Activated CD4-positive, alpha-beta T cell treated with anti-CD3 and anti-CD28 coated beads for 1 hour (primary cell): ENCODE data around the gene CIAO2B.
A peak's percentile ranks its signal among the peaks of the same experiment; 100 is the strongest.
"Not testable (repeated sequence)": the region's sequence is repeated elsewhere in the genome, so short reads cannot be mapped to it uniquely, and the experiment has no call there.

Experiments
- DNase-seq: peaks from one replicate; pipeline ENCODE4 v3.0.0-alpha.2; 2020

CIAO2B gene

GRCh38 chr16:66936889-66937554, 2.8 kb upstream of the CIAO2B start:
- DNase-seq: no peak

- DNase-seq: no peak
These were observed 2.3 kb upstream of the CIAO2B start for GRCh38 chr16:66936462-66936861.

DNA sequence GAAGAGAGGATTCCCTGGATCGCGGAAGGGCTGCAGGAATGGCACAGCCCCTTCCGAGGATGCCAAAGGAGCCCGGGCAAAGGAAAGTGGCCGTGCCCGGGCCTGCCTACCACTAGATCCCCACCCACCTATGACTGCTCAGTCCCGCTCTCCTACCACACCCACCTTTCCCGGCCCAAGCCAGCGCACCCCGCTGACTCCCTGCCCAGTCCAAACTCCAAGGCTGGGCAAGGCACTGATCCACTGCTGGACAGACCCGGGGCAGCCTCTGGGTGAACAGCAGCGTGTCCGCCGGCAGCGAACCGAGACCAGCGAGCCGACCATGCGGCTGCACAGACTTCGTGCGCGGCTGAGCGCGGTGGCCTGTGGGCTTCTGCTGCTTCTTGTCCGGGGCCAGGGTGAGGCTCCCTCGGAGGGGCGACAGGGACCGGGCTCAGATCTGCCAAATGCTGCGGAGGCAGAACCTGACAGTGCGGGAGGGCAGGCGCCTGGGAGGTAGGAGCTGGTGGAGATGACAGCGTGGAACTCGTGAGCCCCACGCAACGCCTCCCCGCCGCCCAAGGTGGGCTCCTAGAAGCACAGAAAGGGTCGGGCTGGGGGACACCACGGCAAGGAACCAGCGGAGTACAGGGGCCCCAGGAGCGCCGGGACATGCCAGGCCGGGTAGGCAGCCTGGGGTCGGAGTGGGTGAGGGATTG, 1.3 kb upstream of the CIAO2B start, which contains the start of gene CES2:
CES2 (plus strand) TSS at position 203 of the 698 bp plus-strand sequence; CDS start at position 323, 120 bp downstream.
- no peak for DNase-seq

- DNase-seq: not testable (repeated sequence)
These were observed 674 bp upstream of the CIAO2B start for GRCh38 chr16:66934839-66935313.

GRCh38 chr16:66933776-66934137, 445 bp downstream of the CIAO2B start:
- peak; percentile 50 for DNase-seq

DNA sequence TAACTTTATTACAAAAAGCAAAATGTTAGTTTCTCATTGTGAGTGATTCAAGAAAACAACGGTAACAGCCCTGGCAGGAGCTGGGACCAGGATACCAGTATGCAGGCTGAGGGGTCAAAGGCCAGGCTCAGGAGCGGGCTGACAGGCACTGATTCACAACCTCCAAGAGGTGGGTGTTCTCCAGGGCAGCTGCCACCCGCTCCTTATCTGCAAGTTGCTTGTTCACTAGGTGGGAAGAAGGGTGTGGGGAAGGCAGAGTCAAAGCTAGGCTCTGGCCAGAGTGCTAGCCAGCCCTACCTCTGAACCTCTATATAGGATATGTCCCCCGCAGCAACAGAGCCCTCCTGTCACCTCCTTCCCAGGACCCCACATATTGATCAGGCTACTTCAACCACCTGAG, 2.1 kb downstream of the CIAO2B start:
- DNase-seq: no peak

GRCh38 chr16:66931665-66932064, 2.5 kb downstream of the CIAO2B start:
- DNase-seq: no peak

- DNase-seq: no peak
These were observed 4.0 kb downstream of the CIAO2B start for GRCh38 chr16:66930189-66930588.

GRCh38 chr16:66928702-66929388, 5.4 kb downstream of the CIAO2B start:
- no peak for DNase-seq

DNA sequence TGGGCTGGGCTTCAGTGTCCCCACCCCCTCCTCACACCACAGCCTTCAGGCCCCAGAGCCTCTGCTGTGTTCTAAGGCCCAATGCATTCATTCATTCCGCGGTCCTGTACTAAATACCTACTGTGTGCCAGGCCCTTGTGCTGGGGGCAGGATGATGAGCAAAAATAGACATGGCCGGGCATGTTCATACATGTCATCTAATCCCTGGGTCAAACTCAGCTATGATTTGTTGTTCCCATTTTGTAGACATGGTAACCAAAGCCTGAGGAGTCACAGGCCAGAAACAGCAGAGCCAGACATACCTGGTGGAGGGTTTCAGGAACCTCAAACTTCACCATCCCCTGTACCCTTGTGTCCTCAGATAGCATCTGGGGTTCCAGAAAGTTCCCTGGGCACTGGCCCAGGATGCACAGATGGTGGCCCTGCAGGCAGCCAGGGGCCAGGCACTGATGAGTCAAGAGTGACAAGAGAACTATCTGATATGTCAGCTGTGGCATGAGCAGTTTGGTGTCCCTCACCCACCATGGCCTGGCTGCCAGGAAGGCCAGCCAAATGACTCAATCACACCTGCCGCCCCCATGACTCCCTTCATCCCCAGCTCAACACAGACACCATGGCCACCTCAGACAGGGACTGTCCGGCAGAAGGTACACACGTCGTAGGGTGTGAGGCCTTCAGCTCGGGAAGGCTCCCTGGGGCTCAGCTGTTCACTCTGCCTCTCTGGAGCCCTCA, 6.1 kb downstream of the CIAO2B start:
- DNase-seq: no peak

GRCh38 chr16:66926961-66927436, 7.2 kb downstream of the CIAO2B start:
- DNase-seq: no peak

DNA sequence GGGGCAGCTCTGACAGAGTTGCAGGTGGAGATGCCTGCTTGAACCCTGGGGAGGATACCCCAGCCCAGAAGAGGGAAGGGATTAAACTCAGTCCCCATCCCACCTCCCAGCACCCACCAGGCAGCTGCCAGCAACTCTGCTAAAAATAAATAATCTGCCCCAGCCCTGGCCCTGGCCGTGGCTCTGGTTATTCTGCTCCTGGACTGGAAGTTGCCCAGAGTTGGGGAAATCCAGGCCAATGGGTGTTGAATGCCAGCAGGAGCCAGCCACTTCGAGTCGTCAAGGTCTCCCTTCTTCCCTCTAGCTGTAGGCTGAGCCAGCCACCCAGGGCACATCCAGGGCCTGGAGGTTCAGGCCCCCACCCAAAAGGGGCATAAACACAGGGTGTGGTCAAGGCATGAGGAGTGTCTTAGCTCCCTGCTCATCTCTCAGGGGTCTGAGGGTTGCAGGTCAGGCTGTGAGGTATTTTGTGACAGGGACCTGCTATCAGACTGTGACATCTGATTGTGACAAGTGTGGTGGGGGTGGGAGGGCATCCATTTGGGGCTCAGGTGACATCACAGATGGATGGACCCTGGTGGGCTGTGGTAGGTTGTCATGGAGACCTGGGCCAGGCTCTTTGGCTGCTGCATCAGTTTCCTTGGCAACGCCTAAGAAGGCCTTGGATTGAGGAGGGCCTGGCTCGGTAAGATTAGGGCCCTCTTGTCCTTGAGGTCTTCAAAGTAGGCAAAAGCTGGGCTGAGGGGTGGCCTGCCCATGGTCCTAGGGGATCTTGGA, 7.8 kb downstream of the CIAO2B start:
- no peak for DNase-seq

- DNase-seq: no peak
These were observed 8.8 kb downstream of the CIAO2B start, which contains the start of gene RRAD for GRCh38 chr16:66925322-66925840. RRAD (minus strand) TSS chr16:66925535; CDS start chr16:66925179, 356 bp downstream.

DNA sequence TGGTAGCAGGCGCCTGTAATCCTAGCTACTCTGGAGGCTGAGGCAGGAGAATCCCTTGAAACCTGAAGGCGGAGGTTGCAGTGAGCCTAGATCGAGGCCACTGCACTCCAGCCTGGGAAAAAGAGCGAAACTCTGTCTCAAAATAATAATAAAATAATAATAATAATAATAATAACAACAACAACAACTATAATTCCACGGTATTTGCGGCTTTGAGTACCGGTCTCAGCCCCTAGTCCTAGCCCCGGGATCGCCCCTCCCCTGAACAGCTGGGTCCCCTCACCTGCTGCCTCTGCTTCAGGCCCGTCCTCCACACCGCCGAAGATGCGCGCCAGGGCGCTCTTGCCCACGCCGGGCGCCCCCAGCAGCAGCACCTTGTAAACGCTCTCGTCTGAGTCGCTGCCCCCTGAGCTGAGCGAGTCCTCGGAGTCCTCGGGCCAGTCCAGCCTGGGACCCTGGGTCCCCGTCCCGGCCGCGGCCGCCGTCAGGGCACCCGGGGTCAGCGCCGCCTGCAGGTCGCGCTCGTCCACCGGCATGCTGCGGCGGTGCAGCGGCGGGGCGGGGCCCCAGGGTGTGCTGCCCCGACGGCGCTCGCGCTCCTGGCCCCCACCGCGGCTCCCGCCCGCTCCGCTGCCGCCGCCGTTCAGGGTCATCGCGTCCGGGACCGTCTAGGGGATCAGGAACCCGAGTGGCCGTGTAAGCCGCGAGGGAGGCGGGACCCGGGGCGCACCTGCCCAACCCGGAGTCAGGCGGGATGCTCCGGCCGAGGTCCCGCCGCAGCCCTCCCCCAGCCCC, 9.5 kb downstream of the CIAO2B start:
- no peak for DNase-seq

- no peak for DNase-seq
These were observed 10.3 kb downstream of the CIAO2B start for GRCh38 chr16:66923866-66924265.

DNA sequence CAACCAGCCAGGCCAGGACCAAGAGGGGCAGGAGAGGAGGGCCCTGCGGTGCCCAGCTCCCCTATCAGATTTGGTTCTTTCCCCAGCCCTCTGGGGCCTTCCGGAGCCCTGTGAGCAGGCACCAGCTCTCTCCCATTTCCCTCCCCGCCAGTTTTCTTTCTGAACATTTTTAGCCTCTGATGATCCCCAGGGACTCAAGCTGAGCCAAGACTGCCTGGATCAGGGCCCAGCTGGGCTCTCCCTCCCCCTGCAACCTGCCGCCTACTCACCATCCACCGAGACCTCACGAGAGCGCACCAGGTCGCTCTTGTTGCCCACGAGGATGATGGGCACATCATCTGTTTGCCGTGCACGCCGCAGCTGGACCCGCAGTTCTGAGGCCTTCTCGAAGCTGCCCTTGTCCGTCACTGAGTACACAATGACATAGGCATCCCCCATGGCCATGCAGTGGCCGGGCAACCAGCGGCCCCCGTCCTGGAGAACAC, 10.9 kb downstream of the CIAO2B start:
- DNase-seq: no peak

GRCh38 chr16:66921729-66922450, 12.3 kb downstream of the CIAO2B start:
- DNase-seq: no peak

- no peak for DNase-seq
These were observed 13.1 kb downstream of the CIAO2B start for GRCh38 chr16:66920924-66921680.

- no peak for DNase-seq
These were observed 14.0 kb downstream of the CIAO2B start for GRCh38 chr16:66920299-66920590.
